ENCODE data around the gene MEGF10.

GRCh38 chr5:127355337-127355736 is 64.7 kb downstream of the MEGF10 start:
- TF ChIP-seq GATA3 (IDR thresholded peaks at IDR 0.05; ENCODE audit: low read depth, low read length) (no peak), GATA2 (IDR thresholded peaks at IDR 0.05; ENCODE audit: low read depth, low read length) (no peak)
